GM21381 (cell line): ENCODE data around the gene GPR108.
"Not testable (repeated sequence)": the region's sequence is repeated elsewhere in the genome, so short reads cannot be mapped to it uniquely, and the experiment has no call there.

ENCODE experiments used
- ATAC-seq: cut with Tn5 transposase; IDR thresholded peaks from one replicate; pipeline ENCODE4 v1.9.1; 2021; ENCODE audit warnings: mild to moderate bottlenecking, moderate library complexity; ENCODE audit not compliant: unreplicated experiment

The GPR108 gene

DNA sequence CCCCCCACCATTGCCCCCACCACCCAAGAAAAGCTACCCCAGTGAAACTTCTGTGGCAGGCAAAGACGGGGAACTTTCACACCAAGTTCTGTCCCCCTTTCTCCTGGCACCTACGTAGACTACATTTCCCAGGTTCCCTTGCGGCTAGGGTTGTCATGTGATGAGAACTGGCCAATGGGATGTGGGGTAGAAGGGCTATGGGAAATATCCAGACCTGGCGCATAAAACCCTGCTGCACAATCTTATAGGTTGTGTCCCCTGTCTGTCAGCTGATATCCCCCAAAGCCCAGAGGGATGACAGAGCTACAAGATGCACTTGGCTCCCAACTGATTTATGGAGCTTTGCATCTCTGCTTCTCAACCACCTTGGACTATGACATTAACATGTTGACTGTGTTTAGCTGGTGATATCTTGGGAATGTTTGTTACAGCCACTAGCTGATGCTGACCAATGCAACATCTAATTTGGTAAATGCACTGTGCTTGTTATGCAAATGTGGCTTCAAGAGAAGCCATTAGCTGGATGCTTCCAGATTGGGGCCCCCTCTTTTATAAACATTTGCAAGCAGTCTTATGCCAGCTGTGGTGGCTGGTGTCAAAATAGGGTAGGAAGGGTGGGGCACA lies 23.8 kb upstream of the GPR108 start:
- ATAC-seq, result no peak

DNA sequence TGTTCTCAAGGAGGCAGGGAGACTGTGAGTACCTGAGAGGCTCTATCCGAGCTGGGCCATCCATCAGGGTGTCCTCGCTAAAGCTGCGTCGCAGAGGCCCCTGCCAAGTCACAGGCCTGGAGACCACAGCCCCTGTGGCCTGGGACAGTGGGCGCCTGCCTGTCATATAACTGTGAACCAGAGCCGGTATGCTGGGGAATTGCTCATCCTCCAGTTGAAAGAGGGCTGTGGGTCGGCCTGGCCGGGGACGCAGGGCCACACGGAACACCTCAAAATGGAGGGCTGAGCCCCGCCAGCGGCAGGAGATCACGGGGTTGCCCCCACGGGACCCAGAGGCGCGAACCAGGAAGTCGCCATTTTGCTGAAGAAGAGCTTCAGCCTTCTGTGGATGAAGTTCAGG lies 23.2 kb upstream of the GPR108 start:
- no peak for ATAC-seq

DNA sequence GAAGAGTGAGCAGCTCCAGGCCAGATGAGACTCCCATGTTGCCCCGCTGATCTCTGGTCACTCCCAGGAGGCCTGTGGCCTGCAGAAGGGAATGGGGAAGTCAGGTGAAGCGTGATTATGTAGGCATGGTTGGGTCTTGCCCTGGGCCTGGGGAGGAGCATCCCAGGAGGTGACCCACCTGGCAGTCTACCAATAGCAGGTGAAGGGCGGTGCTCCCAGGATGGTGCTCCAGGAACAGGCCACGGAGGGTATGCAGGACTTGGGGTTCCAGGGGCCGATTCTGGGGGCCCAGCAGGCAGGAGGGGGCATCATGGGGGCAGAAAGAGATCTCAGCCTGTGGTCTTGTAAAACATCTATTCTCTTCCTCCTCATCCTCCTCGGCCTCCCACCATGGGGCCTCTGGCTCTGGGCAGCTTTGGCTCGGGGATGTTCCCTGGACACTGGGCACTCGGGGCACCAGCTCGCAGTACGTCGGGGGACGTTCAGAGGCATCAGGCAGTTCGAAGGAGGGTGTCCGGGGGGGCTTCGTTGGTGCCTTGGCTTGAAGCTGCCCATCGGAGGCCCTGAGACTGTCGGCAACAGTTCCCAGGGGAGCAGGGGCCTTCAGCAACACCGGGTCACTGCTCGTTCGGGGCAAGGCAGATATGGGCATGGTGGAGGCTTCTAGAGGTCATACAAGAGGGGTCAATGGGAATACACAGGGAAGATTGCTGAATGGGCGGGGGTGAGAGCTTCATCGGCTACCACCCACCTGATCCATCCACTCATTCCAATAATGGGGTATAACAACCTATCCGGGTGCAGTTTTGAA lies 17.5 kb upstream of the GPR108 start:
- no peak for ATAC-seq

DNA sequence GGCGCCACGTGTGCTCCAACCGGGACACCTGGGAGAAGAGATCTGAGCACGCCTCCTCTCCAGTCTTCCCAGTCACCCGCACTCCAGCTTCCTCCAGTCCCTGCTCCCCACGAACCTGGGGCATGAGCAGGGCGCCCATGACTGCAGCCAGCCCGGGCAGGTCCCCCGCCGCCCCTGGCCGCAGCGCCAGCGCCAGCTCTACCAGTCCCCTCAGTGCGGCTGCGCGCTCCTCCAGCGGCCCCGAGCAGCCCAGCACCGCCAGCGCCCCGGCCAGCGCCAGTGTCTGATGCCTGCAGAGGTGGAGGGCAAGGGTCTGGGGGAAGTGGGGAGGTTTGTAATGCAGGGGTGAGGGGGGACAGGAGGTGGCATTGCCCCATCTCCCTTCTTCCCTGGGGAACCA lies 16.8 kb upstream of the GPR108 start:
- ATAC-seq, result no peak

DNA sequence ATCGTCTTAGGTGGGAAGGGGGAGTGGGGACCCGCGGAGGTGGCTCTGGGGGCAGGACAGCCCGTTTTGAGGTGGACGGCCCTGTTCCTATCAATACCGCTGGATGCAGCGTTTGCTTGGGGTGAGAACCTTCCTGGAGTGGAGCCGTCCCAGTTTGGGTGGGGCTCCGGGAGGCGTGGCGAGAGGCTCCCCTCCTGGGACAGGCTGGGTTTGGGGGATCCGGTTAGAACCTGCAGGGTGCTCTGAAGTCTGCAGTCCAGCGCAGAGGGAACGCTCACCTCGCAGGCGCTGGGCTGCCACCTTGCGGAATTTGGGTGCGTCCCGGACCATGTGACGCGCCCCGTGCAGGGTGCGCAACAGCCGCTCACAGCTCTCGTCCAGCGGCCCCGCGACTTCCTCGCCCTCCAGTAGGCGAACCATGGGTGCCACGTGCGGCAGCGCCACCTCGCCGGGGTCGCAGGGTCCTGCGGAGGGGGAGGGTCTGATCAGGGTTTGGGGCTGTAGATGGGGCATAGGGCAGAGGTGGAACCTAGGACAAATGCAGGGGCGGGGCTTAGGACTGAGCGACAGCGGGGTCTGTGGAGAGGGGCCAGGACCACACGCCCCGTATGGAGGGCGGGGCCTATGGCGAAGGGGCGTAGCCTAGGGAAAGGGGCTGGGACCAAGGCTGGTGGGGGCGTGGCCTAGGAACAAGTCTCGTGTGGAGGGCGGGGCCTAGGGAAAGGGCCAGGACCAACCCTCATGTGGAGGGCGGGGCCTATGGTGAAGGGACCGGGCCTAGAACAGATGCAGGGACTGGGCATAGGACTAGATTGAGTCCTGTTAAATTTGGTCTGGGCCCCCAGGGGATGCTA lies 16.0 kb upstream of the GPR108 start:
- peak; percentile 80 for ATAC-seq

GRCh38 chr19:6752256-6753177 lies 15.1 kb upstream of the GPR108 start:
- ATAC-seq, result no peak

DNA sequence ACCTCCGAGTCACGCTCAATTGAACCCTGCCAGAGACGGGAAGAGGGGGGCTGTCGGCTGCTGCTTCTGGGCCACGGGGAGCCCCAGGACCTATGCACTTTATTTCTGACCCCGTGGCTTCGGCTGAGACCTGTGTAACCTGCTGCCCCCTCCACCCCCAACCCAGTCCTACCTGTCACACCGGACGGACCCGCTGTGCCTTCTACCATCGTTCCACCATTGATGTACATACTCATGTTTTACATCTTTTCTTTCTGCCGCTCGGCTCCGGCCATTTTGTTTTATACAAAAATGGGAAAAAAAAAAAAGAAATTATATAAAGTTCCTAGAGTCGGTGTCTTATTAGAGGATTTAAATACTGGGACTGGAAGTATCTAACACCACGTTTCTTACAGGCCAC lies 13.8 kb upstream of the GPR108 start:
- ATAC-seq, result no peak

- ATAC-seq, result no peak
Measured at GRCh38 chr19:6750062-6750461, 12.7 kb upstream of the GPR108 start.

DNA sequence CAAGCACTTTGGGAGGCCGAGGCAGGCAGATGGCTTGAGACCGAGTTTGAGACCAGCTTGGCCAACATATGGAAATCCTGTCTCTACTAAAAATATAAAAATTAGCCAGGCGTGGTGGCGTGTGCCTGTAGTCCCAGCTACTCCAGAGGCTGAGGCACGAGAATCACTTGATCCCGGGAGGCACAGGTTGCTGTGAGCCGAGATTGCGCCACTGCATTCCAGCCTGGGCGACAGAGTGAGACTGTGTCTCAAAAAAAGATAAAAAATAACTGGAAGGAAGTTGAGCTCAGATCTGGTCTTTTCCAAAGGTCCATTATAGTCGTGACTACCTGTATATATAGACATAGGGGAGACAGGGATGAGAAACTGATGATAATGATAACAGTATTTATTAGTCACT lies 11.2 kb upstream of the GPR108 start:
- not testable (repeated sequence) for ATAC-seq

- no peak for ATAC-seq
Measured at GRCh38 chr19:6745965-6746364, 8.6 kb upstream of the GPR108 start.

GRCh38 chr19:6744381-6745301 lies 7.3 kb upstream of the GPR108 start:
- ATAC-seq, result no peak

- ATAC-seq, result no peak
Measured at GRCh38 chr19:6743714-6744380, 6.5 kb upstream of the GPR108 start.

DNA sequence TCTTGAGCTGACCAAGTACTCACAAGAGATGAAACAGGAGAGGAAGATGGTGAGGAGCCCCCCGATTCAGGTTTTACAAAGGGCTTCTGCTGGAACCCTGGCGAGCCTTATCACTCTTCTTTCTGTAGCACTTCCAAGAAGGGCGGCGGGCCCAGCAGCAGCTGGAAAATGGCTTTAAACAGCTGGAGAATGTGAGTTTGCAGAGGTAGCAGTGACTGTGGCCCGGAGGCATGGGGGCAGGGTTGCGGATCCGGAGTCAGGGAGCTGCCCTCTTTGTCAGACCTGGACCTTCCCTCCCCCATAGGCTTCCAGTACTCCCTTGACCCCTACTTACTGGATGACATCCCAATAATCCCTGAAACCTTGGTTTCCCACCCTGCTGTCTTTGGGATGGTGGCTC lies 5.7 kb upstream of the GPR108 start:
- no peak for ATAC-seq

DNA sequence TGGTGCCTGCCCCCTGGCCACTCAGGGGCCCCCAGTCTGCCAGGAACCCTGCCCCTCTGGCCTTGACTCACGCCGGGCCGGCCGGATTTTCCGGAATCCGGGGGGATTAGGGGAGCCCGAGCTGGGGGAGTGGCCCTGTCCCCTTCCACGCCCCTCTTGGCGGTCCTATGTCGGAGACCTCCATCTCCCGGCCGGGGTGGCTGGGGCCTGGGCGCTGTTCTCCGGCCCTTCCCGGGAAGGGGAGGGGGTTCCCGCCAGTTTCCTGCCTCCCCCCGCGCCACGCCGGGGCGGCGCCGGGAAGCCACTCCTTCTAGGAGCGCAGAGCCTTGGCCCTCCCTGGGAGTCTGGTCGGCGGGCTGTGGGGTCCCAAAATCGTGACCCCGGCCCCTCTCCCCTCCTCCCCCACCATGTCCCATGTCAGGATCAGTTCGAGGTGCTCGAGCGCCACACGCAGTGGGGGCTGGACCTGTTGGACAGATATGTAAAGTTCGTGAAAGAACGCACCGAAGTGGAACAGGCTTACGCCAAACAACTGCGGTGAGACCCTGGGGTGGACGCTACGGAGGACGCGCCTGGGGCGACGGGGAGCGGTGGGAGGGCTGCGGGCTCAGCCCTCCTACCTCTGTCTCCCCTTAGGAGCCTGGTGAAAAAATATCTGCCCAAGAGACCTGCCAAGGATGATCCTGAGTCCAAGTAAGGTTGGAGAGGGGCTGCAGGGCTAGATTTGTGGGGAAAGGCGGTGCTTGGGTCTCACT lies 3.4 kb upstream of the GPR108 start:
- no peak for ATAC-seq

DNA sequence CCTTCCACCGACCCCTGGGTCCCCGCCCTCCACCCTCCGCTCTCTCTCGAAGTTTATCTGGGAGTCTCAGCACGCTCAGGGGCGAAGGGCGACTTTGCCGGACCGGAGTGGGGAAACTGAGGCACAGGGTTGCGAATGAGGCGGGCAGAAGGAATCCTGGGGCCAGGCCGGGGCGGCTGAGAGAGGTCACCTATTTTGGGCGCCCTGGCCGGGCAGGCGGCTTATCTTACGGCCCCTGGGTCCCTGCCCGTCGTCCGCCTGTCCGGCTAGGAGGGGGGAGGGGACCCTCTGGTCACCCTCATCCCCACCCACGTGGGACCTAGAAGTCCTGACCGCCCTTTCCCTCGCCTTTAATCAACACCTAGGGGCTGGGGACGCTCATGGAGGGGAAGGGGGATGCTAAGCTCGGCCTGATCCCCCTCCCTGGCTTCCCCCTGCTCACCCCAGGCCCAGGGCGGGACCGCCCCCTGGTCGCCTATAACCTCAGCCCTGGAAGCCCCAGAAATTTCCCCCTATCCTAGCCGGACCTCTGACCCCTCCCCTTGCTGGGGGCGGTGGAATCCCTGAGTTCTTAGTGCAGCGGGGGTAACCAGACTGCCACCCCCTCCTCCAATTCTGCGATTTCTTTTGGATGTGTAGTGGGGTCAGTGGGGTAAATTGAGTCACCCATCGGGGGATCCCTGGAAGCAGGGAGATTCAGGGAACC lies 2.7 kb upstream of the GPR108 start:
- no peak for ATAC-seq

- ATAC-seq, result no peak
Measured at GRCh38 chr19:6739390-6739882, 2.1 kb upstream of the GPR108 start, which contains the start of gene TRIP10. Gene TRIP10, plus strand, starts transcription at chr19:6739680. Its CDS starts 82 bp downstream, at chr19:6739762.

DNA sequence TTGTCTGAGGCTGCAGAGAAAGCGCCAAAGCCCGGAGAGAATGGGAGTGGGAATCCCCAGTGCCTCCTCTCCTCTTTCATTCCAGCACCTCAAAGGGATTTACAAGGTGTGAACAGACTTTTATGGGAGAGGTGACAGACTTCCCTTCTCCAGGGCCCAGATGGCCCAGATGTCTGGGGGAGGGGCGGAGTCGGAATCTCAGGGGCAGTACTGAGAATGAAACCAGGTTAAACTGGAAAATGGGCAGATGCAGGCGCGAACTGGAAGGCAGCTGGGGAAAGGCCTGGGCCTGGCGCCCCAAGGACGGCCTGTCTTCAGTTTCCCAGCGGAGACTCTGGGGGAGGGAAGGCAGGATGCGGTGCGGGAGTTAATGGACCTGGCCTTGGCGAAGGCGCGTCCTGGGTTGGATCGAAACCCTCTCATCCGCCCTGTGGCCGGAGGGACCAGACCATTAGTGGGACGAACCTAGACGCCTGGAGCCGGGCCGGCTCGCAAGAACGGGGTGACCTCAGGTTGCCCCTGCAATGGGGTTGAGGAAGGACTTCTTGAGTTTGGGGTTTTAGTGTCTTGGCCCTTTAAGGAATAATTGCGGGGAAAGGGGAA lies 1.5 kb upstream of the GPR108 start:
- ATAC-seq, result no peak
